ENCODE data around the gene MSI2. TPM values are rescaled to one million over a fixed set of nuclear protein-coding genes. Genes with fewer than 3 reads are reported as not detected.
A peak's percentile ranks its signal among the peaks of the same experiment; 100 is the strongest.

MSI2 gene
- total RNA-seq, 1 experiment from 2014 or later = 174 TPM

GRCh38 chr17:57281887-57282286 is 25.6 kb downstream of the MSI2 start:
- TF ChIP-seq CTCF (IDR thresholded peaks at IDR 0.05; ENCODE audit: insufficient read depth in 1 of 2, low read depth in 1 of 2, low read length in 1 of 2, severe bottlenecking in 1 of 2, unreplicated experiment in 1 of 2) = no peak
- Histone ChIP-seq H3K4me3 (ENCODE audit: low read depth, low read length) (no peak overlapping the region), H3K4me1 (peaks cover 21% of the 10 kb centered on the region), H3K27me3 (replicated peaks; ENCODE audit: control insufficient read depth, insufficient read depth, low read length) (no peaks in the 10 kb centered on the region), H3K9me3 (no peaks in the 10 kb centered on the region), H3K36me3 (ENCODE audit: control insufficient read depth, insufficient read depth, low read length) (peaks cover 4% of the 10 kb centered on the region)
- Mint-ChIP-seq H3K4me3 (ENCODE audit: unreplicated experiment) (no peak overlapping the region), H3K9me3 (ENCODE audit: unreplicated experiment) (no peaks in the 10 kb centered on the region), H3K27me3 (ENCODE audit: insufficient read depth, unreplicated experiment) (no peaks in the 10 kb centered on the region), H3K4me1 (ENCODE audit: low read depth, unreplicated experiment) (peaks cover 23% of the 10 kb centered on the region), H3K27ac (ENCODE audit: unreplicated experiment) (peak overlapping the region; percentile 41), H3K36me3 (ENCODE audit: insufficient read depth, unreplicated experiment) (peaks cover 87% of the 10 kb centered on the region)
- POLR2A ChIA-PET = no interaction called here
- CTCF ChIA-PET = no interaction called here
- DNase-seq = no peak
- intact Hi-C loops (cut with micrococcal nuclease; ENCODE audit: unreplicated experiment) = no loop called here
- no TSS peak for BruUV-seq (replicated peaks)

GRCh38 chr17:57282296-57282695 is 26.0 kb downstream of the MSI2 start:
- no peak overlapping the region for H3K4me3 Mint-ChIP-seq (ENCODE audit: unreplicated experiment)
- no peak for TF ChIP-seq CTCF (IDR thresholded peaks at IDR 0.05; ENCODE audit: insufficient read depth in 1 of 2, low read depth in 1 of 2, low read length in 1 of 2, severe bottlenecking in 1 of 2, unreplicated experiment in 1 of 2)
- H3K27me3 Mint-ChIP-seq (ENCODE audit: insufficient read depth, unreplicated experiment) = no peaks in the 10 kb centered on the region
- intact Hi-C loops (cut with micrococcal nuclease; ENCODE audit: unreplicated experiment) = no loop called here
- H3K27ac Mint-ChIP-seq (ENCODE audit: unreplicated experiment) = peak overlapping the region; percentile 41
- H3K36me3 Mint-ChIP-seq (ENCODE audit: insufficient read depth, unreplicated experiment) = peaks cover 88% of the 10 kb centered on the region
- peaks cover 23% of the 10 kb centered on the region for H3K4me1 Mint-ChIP-seq (ENCODE audit: low read depth, unreplicated experiment)
- Histone ChIP-seq H3K9me3 (no peaks in the 10 kb centered on the region), H3K27me3 (replicated peaks; ENCODE audit: control insufficient read depth, insufficient read depth, low read length) (no peaks in the 10 kb centered on the region), H3K4me3 (ENCODE audit: low read depth, low read length) (no peak overlapping the region), H3K4me1 (peaks cover 21% of the 10 kb centered on the region), H3K36me3 (ENCODE audit: control insufficient read depth, insufficient read depth, low read length) (peaks cover 4% of the 10 kb centered on the region)
- no TSS peak for BruUV-seq (replicated peaks)
- DNase-seq = no peak
- H3K9me3 Mint-ChIP-seq (ENCODE audit: unreplicated experiment) = no peaks in the 10 kb centered on the region
- ChIA-PET POLR2A (no interaction called here), CTCF (no interaction called here)

GRCh38 chr17:57283203-57283971 is 27.1 kb downstream of the MSI2 start:
- POLR2A ChIA-PET = no interaction called here
- DNase-seq = no peak
- H3K4me3 ChIP-seq (ENCODE audit: low read depth, low read length) = no peak overlapping the region
- H3K9me3 Mint-ChIP-seq (ENCODE audit: unreplicated experiment) = no peaks in the 10 kb centered on the region
- CTCF ChIA-PET = no interaction called here
- H3K27ac Mint-ChIP-seq (ENCODE audit: unreplicated experiment) = no peak overlapping the region
- H3K4me1 Mint-ChIP-seq (ENCODE audit: low read depth, unreplicated experiment) = peaks cover 30% of the 10 kb centered on the region
- no TSS peak for BruUV-seq (replicated peaks)
- intact Hi-C loops (cut with micrococcal nuclease; ENCODE audit: unreplicated experiment) = no loop called here
- H3K36me3 ChIP-seq (ENCODE audit: control insufficient read depth, insufficient read depth, low read length) = peaks cover 4% of the 10 kb centered on the region
- H3K4me3 Mint-ChIP-seq (ENCODE audit: unreplicated experiment) = no peak overlapping the region
- peaks cover 85% of the 10 kb centered on the region for H3K36me3 Mint-ChIP-seq (ENCODE audit: insufficient read depth, unreplicated experiment)
- no peaks in the 10 kb centered on the region for H3K27me3 ChIP-seq (replicated peaks; ENCODE audit: control insufficient read depth, insufficient read depth, low read length)
- TF ChIP-seq CTCF (IDR thresholded peaks at IDR 0.05; ENCODE audit: insufficient read depth in 1 of 2, low read depth in 1 of 2, low read length in 1 of 2, severe bottlenecking in 1 of 2, unreplicated experiment in 1 of 2) = no peak
- H3K4me1 ChIP-seq = peaks cover 21% of the 10 kb centered on the region
- H3K9me3 ChIP-seq = no peaks in the 10 kb centered on the region
- no peaks in the 10 kb centered on the region for H3K27me3 Mint-ChIP-seq (ENCODE audit: insufficient read depth, unreplicated experiment)
